ENCODE data around the gene TXNDC15.
A peak's percentile ranks its signal among the peaks of the same experiment; 100 is the strongest.
"Not testable (repeated sequence)": the region's sequence is repeated elsewhere in the genome, so short reads cannot be mapped to it uniquely, and the experiment has no call there.

Gene TXNDC15

GRCh38 chr5:134856465-134856864 is 17.7 kb upstream of the TXNDC15 start:
- H3K27ac Mint-ChIP-seq, H3K4me3 Mint-ChIP-seq, DNase-seq, H3K9me3 Mint-ChIP-seq, ATAC-seq, H3K27me3 Mint-ChIP-seq: not testable (repeated sequence)
- H3K4me1 Mint-ChIP-seq: peaks cover 21% of the 10 kb centered on the region

DNA sequence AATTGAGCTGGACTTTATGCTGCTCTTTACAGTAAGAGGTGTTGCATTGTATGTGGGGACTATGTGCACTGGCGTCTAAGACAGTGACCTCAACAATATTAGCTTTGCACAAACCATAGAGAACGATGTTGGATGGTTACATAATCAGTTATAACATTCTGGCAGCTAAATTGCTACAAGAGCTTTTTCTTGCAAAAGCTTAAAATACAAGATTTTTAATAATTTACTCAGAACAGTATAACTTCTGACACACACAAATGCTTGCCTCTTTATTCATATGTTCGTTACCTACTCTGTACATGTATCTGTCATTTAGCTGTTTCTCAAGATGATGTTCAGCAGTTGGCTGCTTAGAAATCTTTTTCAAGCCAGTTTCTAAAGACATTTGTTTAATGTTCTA is 16.8 kb upstream of the TXNDC15 start:
- H3K4me1 Mint-ChIP-seq: peaks cover 16% of the 10 kb centered on the region
- H3K4me3 Mint-ChIP-seq: no peak overlapping the region
- DNase-seq: no peak
- no peaks in the 10 kb centered on the region for H3K9me3 Mint-ChIP-seq
- no peak for ATAC-seq
- no peak overlapping the region for H3K27ac Mint-ChIP-seq
- H3K27me3 Mint-ChIP-seq: no peaks in the 10 kb centered on the region

DNA sequence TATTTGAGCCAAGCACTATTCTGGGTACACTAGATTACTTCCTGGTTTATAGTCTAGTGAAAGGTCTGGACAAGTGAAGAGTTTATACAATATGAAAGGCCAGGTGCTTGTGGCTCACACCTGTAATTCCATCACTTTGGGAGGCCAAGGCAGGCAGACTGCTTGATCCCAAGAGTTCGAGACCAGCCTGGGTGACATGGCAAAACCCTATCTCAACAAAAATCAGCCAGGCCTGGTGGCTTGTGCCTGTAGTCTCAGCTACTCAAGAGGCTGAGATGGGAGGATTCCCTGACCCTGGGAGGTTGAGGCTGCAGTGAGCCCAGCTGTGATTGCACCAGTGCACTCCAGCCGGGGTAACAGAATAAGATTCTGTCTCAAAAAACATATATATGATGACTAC is 9.5 kb upstream of the TXNDC15 start:
- H3K4me3 Mint-ChIP-seq: no peak overlapping the region

DNA sequence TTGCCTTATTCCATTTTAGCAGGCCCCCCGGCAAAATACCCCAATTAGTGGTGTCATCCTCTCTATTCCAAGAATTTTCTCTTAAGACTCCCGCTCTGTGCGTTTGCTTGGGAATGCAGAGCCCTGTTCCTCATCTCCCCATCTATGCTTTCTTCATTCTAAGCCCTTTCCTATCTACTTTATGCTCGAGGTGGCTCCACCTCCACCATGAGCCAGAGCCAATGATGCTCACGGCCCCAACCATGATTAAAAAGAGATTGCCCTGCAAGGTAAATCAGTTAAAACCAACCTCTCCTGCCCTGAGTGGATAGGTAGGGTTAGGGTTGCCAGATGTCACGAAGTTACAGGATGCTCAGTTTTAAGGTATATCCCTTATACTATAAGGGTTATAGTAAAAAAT is 677 bp upstream of the TXNDC15 start:
- Mint-ChIP-seq H3K4me3 (peak overlapping the region; percentile 97 to 99), H3K4me1 (peaks cover 44% of the 10 kb centered on the region), H3K9me3 (no peaks in the 10 kb centered on the region), H3K27me3 (no peaks in the 10 kb centered on the region), H3K27ac (peak overlapping the region; percentile 99 to 100)
- ATAC-seq (no peak), DNase-seq (peak in 1 of 2 donors; percentile 30)

More for the DNA sequence above, 9.5 kb upstream of the TXNDC15 start:
- Mint-ChIP-seq H3K9me3 (no peaks in the 10 kb centered on the region), H3K4me1 (no peaks in the 10 kb centered on the region), H3K27me3 (no peaks in the 10 kb centered on the region), H3K27ac (no peak overlapping the region)
- no peak for ATAC-seq
- DNase-seq: no peak

DNA sequence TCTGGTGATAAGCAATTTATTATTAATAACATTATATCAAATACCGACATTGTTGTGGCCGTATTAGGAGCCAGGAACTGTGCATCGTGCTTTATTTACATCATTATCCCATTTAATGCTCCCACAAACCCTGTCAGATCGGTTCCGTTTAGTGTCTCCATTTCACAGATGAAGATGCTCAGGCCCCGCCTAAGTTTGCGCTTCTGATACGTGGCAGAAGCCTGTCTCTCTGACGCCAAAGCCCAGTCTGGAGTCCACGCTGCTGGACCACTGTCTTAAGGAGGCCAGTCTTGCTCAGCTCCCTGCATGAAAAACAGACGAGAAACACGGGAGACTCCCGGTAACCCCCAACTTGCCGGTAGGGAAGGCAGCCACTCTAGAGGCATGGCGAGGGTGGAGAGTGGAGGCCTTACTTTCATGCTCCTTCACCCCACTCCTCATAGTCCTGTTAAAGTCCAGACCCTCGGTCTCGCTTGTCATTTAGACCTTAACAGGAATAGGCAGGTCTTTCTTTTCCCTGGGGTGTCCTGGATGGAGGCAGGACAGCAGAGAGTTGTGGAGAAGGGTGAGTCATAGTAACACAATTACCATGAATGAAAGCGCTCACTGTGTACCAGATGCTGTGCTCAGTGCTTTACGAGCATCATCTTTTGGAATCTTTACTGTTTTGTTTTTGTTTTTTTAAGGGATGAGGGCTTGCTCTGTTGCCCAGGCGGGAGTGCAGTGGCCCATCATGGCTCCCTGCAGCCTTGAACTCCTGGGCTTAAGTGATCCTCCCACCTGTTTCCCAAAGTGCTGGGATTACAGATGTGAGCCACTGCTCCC is 872 bp downstream of the TXNDC15 start:
- no peaks in the 10 kb centered on the region for H3K27me3 Mint-ChIP-seq
- peak overlapping the region; percentile 97 to 99 for H3K4me3 Mint-ChIP-seq
- H3K9me3 Mint-ChIP-seq: no peaks in the 10 kb centered on the region
- H3K27ac Mint-ChIP-seq: peak overlapping the region; percentile 99 to 100
- peaks cover 54% of the 10 kb centered on the region for H3K4me1 Mint-ChIP-seq
- DNase-seq (peak; percentile 28 to 47), ATAC-seq (peak; percentile 57)

GRCh38 chr5:134877159-134877558 is 3.0 kb downstream of the TXNDC15 start:
- Mint-ChIP-seq H3K9me3 (no peaks in the 10 kb centered on the region), H3K4me1 (peaks cover 56% of the 10 kb centered on the region), H3K27me3 (no peaks in the 10 kb centered on the region), H3K4me3 (peak overlapping the region; percentile 32 to 60), H3K27ac (peak overlapping the region; percentile 64 to 79)
- no peak for DNase-seq
- ATAC-seq: no peak

DNA sequence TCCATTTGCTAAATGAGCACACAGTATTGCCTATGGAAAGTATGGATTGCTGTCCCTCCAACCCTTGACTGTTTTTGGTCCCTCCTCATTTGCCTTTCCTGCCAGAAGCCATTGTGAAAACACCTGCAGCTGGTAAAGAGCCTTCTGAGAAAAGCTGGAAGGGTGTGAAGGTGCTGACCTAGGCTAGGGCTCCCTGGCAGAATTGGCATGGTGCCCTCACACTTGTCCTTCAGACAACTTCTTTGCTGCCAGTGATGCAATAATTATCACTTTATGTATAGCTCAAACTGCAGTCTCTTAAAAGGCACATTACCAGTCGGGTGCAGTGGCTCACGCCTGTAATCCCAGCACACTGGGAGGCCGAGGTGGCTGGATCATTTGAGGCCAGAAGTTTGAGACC is 4.2 kb downstream of the TXNDC15 start:
- H3K4me1 Mint-ChIP-seq: peaks cover 49% of the 10 kb centered on the region
- DNase-seq (no peak), ATAC-seq (no peak)
- no peaks in the 10 kb centered on the region for H3K9me3 Mint-ChIP-seq
- H3K27me3 Mint-ChIP-seq: no peaks in the 10 kb centered on the region
- H3K27ac Mint-ChIP-seq: peak overlapping the region in 1 of 2 donors; percentile 29
- H3K4me3 Mint-ChIP-seq: no peak overlapping the region

GRCh38 chr5:134879456-134879855 is 5.3 kb downstream of the TXNDC15 start:
- no peak for DNase-seq
- Mint-ChIP-seq H3K27me3 (no peaks in the 10 kb centered on the region), H3K9me3 (no peaks in the 10 kb centered on the region), H3K27ac (no peak overlapping the region), H3K4me1 (peaks cover 45% of the 10 kb centered on the region), H3K4me3 (no peak overlapping the region)
- ATAC-seq: no peak

DNA sequence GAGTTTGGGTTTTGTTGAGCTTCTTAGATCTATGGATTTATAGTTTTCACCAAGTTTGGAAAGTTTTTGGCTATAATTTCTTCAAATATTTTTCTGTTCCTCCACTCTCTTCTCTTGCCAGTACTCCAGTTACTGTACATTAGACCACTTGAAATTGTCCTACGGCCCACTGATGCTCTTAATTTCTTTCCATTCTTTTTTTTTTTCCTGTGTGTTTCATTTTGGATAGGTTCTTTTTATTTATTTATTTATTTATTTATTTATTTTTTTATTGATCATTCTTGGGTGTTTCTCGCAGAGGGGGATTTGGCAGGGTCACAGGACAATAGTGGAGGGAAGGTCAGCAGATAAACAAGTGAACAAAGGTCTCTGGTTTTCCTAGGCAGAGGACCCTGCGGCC is 6.8 kb downstream of the TXNDC15 start:
- peaks cover 40% of the 10 kb centered on the region for H3K4me1 Mint-ChIP-seq
- H3K27me3 Mint-ChIP-seq, H3K9me3 Mint-ChIP-seq, DNase-seq, H3K4me3 Mint-ChIP-seq, ATAC-seq, H3K27ac Mint-ChIP-seq: not testable (repeated sequence)

DNA sequence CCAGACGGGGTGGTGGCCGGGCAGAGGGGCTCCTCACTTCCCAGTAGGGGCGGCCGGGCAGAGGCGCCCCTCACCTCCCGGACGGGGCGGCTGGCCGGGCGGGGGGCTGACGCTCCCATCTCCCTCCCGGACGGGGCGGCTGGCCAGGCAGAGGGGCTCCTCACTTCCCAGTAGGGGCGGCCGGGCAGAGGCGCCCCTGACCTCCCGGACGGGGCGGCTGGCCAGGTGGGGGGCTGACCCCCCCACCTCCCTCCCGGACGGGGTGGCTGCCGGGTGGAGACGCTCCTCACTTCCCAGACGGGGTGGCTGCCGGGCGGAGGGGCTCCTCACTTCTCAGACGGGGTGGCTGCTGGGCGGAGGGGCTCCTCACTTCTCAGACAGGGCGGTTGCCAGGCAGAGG is 7.5 kb downstream of the TXNDC15 start:
- not testable (repeated sequence) for H3K27me3 Mint-ChIP-seq, H3K4me3 Mint-ChIP-seq, DNase-seq, ATAC-seq, H3K9me3 Mint-ChIP-seq, H3K27ac Mint-ChIP-seq
- peaks cover 32% of the 10 kb centered on the region for H3K4me1 Mint-ChIP-seq

DNA sequence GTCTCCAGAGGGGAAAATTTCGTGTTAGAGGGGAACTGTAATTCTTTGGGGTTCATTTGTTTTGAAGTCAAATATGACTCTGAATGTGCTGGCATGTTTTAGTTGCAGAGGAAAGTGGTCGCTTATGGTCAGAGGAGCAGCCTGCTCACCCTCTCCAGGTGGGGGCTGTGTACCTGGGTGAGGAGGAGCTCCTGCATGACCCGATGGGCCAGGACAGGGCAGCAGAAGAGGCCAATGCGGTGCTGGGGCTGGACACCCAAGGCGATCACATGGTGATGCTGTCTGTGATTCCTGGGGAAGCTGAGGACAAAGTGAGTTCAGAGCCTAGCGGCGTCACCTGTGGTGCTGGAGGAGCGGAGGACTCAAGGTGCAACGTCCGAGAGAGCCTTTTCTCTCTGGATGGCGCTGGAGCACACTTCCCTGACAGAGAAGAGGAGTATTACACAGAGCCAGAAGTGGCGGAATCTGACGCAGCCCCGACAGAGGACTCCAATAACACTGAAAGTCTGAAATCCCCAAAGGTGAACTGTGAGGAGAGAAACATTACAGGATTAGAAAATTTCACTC is 13.5 kb downstream of the TXNDC15 start:
- Mint-ChIP-seq H3K4me1 (peaks cover 17% of the 10 kb centered on the region), H3K9me3 (no peaks in the 10 kb centered on the region), H3K4me3 (no peak overlapping the region), H3K27ac (peak overlapping the region in 1 of 2 donors; percentile 4), H3K27me3 (no peaks in the 10 kb centered on the region)
- no peak for DNase-seq
- ATAC-seq: no peak

GRCh38 chr5:134889335-134889734 is 15.2 kb downstream of the TXNDC15 start:
- peaks cover 17% of the 10 kb centered on the region for H3K4me1 Mint-ChIP-seq
- H3K4me3 Mint-ChIP-seq: no peak overlapping the region
- ATAC-seq (no peak), DNase-seq (no peak)
- H3K27me3 Mint-ChIP-seq: no peaks in the 10 kb centered on the region
- H3K27ac Mint-ChIP-seq: peak overlapping the region in 1 of 2 donors; percentile 67
- no peaks in the 10 kb centered on the region for H3K9me3 Mint-ChIP-seq

DNA sequence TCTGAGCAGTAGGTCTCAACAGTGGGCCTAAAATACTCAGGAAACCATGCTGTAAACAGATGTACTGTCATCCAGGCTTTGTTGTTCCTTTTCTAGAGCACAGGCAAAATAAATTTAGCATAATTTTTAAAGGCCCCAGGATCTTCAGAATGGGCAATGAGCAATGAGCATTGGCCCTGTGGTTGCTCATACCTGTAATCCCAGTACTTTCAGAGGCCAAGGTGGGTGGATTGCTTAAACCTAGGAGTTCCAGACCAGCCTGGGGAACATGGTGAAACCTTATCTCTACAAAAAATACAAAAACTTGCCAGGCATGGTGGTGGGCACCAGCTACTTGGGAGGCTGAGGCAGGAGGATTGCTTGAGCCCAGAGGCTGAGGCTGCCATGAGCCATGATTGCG is 17.3 kb downstream of the TXNDC15 start:
- DNase-seq (no peak), ATAC-seq (peak; percentile 31)
- no peak overlapping the region for H3K4me3 Mint-ChIP-seq
- no peak overlapping the region for H3K27ac Mint-ChIP-seq
- no peaks in the 10 kb centered on the region for H3K9me3 Mint-ChIP-seq
- H3K27me3 Mint-ChIP-seq: no peaks in the 10 kb centered on the region
- peaks cover 11% of the 10 kb centered on the region for H3K4me1 Mint-ChIP-seq

DNA sequence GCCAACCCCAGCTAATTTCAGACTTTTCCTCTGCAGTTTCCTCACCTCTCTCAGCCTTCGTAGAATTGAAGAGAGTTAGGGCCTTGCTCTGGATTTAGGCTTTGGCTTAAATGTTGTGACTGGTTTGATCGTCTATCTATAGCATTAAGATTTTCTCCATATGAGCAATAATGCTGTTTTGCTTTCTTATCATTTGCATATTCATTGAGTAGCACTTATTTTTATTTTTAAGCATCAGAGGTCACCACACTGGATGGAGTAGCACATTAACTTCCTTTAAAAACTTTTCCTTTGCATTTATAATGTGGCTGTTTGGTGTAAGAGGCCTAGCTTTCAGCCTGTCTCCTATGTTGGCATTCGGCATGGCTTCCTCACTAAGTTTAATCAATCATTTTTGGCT is 18.1 kb downstream of the TXNDC15 start:
- ATAC-seq (no peak), DNase-seq (no peak)
- Mint-ChIP-seq H3K4me3 (no peak overlapping the region), H3K4me1 (peaks cover 11% of the 10 kb centered on the region), H3K9me3 (no peaks in the 10 kb centered on the region), H3K27me3 (no peaks in the 10 kb centered on the region), H3K27ac (peak overlapping the region; percentile 81 to 87)

DNA sequence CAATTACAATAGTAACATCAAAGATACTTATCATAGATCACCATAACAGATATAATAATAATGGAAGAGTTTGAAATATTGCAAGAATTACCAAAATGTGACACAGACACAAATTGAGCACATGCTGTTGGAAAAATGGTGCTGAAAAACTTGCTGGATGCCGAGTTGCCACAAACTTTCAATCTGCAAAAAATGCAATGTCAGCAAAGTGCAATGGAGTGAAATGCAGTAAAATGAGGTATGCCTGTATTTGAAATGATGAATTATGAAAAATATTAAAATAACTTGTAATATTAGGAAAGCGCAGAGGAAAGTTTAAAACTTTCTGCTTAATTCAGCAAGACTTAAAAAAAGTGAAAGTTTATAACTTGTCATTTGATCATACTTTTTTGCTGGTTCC is 18.8 kb downstream of the TXNDC15 start:
- Mint-ChIP-seq H3K27ac (no peak overlapping the region), H3K4me1 (peaks cover 11% of the 10 kb centered on the region), H3K27me3 (no peaks in the 10 kb centered on the region), H3K9me3 (no peaks in the 10 kb centered on the region), H3K4me3 (no peak overlapping the region)
- no peak for ATAC-seq
- DNase-seq: no peak

DNA sequence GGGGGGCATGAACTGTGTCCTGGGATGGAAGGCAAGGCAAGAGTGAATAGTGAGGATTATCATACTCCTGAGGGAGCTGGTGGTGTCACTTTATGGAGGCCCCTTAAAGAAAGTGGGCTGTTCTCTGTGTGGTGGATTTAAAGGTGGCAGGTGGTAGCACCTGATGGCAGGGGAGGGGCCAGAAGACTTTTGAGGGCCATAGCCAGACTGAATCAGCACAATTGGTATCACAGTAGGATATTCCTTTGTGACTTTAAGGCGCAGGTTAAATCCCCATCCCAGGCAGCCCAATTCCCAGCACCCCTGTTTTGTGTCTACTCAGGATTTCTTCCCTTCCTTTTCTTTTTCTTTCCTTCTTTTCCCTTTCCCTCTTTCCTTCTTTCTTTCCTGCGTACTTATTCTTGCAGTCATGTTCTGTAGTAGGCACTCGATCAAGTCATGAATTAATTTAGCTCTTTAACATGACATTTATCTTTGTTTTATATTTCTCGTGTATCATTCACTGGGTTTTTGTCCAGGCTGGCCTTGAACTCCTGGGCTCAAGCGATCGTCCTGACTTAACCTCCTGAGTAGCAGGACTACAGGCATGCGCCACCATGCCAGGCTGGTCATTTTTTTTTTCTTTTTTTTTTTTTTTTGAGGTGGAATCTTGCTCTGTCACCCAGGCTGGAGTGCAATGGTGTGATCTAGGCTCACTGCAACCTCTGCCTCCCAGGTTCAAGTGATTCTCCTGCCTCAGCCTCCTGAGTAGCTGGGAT is 19.8 kb downstream of the TXNDC15 start:
- H3K27me3 Mint-ChIP-seq: no peaks in the 10 kb centered on the region
- peaks cover 11% of the 10 kb centered on the region for H3K4me1 Mint-ChIP-seq
- H3K4me3 Mint-ChIP-seq: no peak overlapping the region
- no peak for ATAC-seq
- no peaks in the 10 kb centered on the region for H3K9me3 Mint-ChIP-seq
- no peak overlapping the region for H3K27ac Mint-ChIP-seq
- DNase-seq: no peak

Measured in stimulated activated naive CD8-positive, alpha-beta T cell treated with anti-CD3 and anti-CD28 coated beads, Interleukin-15, amount 100 ng/mL, for 72 hours (primary cell).